ENCODE data around the gene SIM2.

DNA sequence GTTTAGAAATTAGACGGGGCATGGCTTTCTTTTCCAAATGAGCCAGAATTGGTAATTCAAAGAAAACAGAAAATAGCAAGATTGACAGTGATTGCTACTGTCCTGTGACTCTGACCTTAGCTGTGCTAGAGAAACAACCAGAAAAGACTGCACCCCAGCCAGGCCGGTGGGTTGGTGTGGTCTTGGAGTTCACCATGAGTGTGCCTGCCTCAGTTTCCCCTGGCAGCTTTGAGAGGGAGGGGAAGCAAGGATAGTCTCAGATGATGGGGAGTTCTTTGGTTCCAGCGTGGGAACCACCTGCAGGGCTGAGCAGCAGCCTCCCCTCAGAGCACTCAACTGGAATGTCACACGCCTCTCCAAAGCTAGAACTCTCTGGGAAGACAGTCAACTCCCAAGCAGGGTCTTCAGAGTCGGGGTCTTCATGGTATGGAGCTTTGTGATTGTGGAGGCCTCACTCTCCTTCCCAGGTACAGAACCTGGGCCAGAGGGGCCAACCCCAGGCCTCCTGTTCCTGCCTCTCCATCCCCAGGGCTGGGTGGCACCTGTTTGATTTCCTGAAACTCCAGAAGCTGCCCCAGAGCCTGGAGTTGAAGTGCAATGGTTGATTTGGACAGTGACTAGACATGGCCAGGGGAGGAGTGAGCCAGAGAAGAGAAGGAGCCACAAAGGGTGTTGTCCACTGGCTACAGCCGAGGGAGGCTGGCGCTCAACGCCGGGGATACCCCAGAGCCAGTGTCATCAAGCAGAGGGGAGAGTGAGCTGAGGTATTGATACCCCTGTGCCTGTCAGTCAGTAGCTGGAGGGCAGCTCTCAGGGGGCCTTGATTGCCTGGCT is 35.7 kb downstream of the SIM2 start:
- TF ChIP-seq, protein P1, sequence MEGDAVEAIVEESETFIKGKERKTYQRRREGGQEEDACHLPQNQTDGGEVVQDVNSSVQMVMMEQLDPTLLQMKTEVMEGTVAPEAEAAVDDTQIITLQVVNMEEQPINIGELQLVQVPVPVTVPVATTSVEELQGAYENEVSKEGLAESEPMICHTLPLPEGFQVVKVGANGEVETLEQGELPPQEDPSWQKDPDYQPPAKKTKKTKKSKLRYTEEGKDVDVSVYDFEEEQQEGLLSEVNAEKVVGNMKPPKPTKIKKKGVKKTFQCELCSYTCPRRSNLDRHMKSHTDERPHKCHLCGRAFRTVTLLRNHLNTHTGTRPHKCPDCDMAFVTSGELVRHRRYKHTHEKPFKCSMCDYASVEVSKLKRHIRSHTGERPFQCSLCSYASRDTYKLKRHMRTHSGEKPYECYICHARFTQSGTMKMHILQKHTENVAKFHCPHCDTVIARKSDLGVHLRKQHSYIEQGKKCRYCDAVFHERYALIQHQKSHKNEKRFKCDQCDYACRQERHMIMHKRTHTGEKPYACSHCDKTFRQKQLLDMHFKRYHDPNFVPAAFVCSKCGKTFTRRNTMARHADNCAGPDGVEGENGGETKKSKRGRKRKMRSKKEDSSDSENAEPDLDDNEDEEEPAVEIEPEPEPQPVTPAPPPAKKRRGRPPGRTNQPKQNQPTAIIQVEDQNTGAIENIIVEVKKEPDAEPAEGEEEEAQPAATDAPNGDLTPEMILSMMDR (IDR thresholded peaks at IDR 0.05) = no peak
- TF ChIP-seq POLR2AphosphoS5 (IDR thresholded peaks at IDR 0.05) (no peak), EP300 (IDR thresholded peaks at IDR 0.05) (no peak)
